ENCODE measurements around the gene UGT2B7. TPM values are rescaled to one million over a fixed set of nuclear protein-coding genes. Genes with fewer than 3 reads are reported as not detected.

Gene UGT2B7
- total and polyA plus RNA-seq, 2 experiments from 2014 or later = not detected

GRCh38 chr4:69156913-69157312, 60.6 kb downstream of the UGT2B7 start:
- Histone ChIP-seq H2AFZ (no peak overlapping the region), H3K4me3 (no peak overlapping the region), H4K20me1 (replicated peaks; ENCODE audit: insufficient read depth) (no peaks in the 10 kb centered on the region), H3F3A (replicated peaks; ENCODE audit: low read depth) (no peaks in the 10 kb centered on the region), H3K36me3 (ENCODE audit: insufficient read depth) (no peaks in the 10 kb centered on the region), H3K4me2 (no peak overlapping the region), H3K79me2 (replicated peaks; ENCODE audit: insufficient read depth) (no peaks in the 10 kb centered on the region), H3K27ac (ENCODE audit: low read depth) (no peak overlapping the region), H3K9me2 (ENCODE audit: insufficient read depth) (no peaks in the 10 kb centered on the region), H3K27me3 (ENCODE audit: insufficient read depth) (no peaks in the 10 kb centered on the region), H3K4me1 (ENCODE audit: insufficient read depth) (no peaks in the 10 kb centered on the region)
- TF ChIP-seq NANOG (IDR thresholded peaks at IDR 0.05; ENCODE audit: borderline replicate concordance) (no peak), CTCF (conservative IDR thresholded peaks at IDR 0.05; ENCODE audit: low read depth in 2 of 2) (peak; percentile 42 to 63; a peak in 3 of 4 replicates)
- H3K27ac Mint-ChIP-seq = no peak overlapping the region
- peak; percentile 87 for ATAC-seq
- H3K4me1 Mint-ChIP-seq = no peaks in the 10 kb centered on the region
- peak; percentile 73 for DNase-seq (ENCODE audit: low spot score)
- no peaks in the 10 kb centered on the region; the same call in 2 of the 3 replicates for H3K9me3 Mint-ChIP-seq
- H3K36me3 Mint-ChIP-seq (ENCODE audit: low read depth) = no peaks in the 10 kb centered on the region
- no peaks in the 10 kb centered on the region for H3K27me3 Mint-ChIP-seq (ENCODE audit: insufficient read depth, low read depth, poor library complexity)
- H3K4me3 Mint-ChIP-seq = no peak overlapping the region

Other genes with a start within 250 kb of the UGT2B7 start
- not detected in 2 replicates for gene UGT2A3, start 144.7 kb upstream of the UGT2B7 start, total RNA-seq (2014; rRNA removed; shearing (Covaris generic))
- not detected in 2 replicates for gene UGT2A3, start 144.7 kb upstream of the UGT2B7 start, polyA plus RNA-seq (2016; fragmentation: Nextera tagmentation; extraction: Ambion mirVana)
- gene UGT2B11, start 118.3 kb downstream of the UGT2B7 start, total RNA-seq (2014; rRNA removed; shearing (Covaris generic)) = not detected in 2 replicates
- not detected in 2 replicates for gene UGT2B11, start 118.3 kb downstream of the UGT2B7 start, polyA plus RNA-seq (2016; fragmentation: Nextera tagmentation; extraction: Ambion mirVana)
- not detected in 2 replicates for gene UGT2B28, start 184.0 kb downstream of the UGT2B7 start, total RNA-seq (2014; rRNA removed; shearing (Covaris generic))
- not detected in 2 replicates for gene UGT2B28, start 184.0 kb downstream of the UGT2B7 start, polyA plus RNA-seq (2016; fragmentation: Nextera tagmentation; extraction: Ambion mirVana)

Measured in GM23338 (cell line).